ENCODE data around the gene MGRN1.
"Not testable (repeated sequence)": the region's sequence is repeated elsewhere in the genome, so short reads cannot be mapped to it uniquely, and the experiment has no call there.

The MGRN1 gene

GRCh38 chr16:4641895-4642294 is 17.3 kb downstream of the MGRN1 start:
- H3K9me3 Mint-ChIP-seq = no peaks in the 10 kb centered on the region
- H3K4me3 Mint-ChIP-seq = no peak overlapping the region
- CTCF ChIA-PET = interaction anchor here (1.3 to 1.4 kb wide), 2 partner anchors 9 to 18 kb away, joined by 3 to 4 read pairs; partner anchors contain the start of gene MGRN1
- no peaks in the 10 kb centered on the region for H3K27me3 Mint-ChIP-seq
- no peak overlapping the region for H3K27ac Mint-ChIP-seq
- H3K4me1 Mint-ChIP-seq = peaks cover 31% of the 10 kb centered on the region
- peaks cover 6% of the 10 kb centered on the region for H3K36me3 Mint-ChIP-seq
- DNase-seq = no peak

DNA sequence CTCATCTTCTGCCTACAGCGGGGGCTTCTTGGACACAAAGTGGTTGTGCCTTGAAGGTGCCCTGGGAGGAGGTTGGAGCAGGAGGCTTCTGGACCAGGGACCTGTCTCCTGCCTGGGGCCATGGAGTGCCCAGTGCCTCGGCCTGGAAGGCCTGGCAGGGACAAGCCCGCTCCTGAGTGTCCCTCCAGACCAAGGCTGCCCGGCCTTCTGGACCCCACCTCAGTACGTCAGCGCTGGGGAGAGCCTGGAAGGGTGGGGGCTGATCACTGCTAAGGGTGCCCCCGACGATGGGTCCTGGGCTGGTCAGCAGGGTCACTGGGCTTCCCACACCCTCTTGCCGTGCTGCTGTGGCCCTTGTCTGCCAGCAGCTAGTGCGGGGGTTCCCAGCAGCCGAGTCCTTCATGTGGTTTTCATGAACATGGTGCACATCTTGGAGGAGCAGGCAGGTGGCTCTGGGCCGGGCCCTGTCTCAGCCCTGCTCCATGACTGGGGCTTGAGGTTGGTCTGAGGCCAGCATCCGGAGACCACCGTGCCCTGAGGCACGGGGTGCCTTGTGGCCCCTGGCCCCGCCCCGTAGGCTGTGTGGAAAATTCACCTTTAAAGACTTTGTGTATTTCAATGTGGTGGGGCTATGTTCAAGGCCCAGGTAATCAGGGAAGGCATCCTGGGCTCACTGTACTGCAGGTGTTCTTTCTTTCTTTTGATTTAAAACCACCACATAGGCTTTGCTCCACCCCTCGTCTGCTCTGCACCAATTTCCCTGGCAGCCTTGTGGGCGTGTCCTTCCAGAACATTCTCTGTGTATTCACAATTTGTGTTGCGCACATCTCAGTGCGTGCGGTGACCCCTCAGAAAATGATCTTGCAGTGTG is 22.4 kb downstream of the MGRN1 start:
- peaks cover 46% of the 10 kb centered on the region for H3K4me1 Mint-ChIP-seq
- peaks cover 23% of the 10 kb centered on the region for H3K36me3 Mint-ChIP-seq
- CTCF ChIA-PET = interaction anchor here (1.1 to 1.4 kb wide), 2 partner anchors 22 to 23 kb away, joined by 3 read pairs; partner anchors contain the start of gene MGRN1
- H3K9me3 Mint-ChIP-seq = peaks cover 2% of the 10 kb centered on the region
- no peak overlapping the region for H3K4me3 Mint-ChIP-seq
- peaks cover 5% of the 10 kb centered on the region for H3K27me3 Mint-ChIP-seq
- H3K27ac Mint-ChIP-seq = peak overlapping the region; percentile 24
- peak; percentile 43 for DNase-seq

- peak overlapping the region; percentile 64 for H3K27ac Mint-ChIP-seq
- no peak overlapping the region for H3K4me3 Mint-ChIP-seq
- peaks cover 23% of the 10 kb centered on the region for H3K36me3 Mint-ChIP-seq
- H3K4me1 Mint-ChIP-seq = peaks cover 46% of the 10 kb centered on the region
- DNase-seq = no peak
- CTCF ChIA-PET = interaction anchor here (1.4 kb wide), 1 partner anchor 22 kb away, joined by 3 read pairs; no protein-coding TSS in a partner anchor
- peaks cover 5% of the 10 kb centered on the region for H3K27me3 Mint-ChIP-seq
- H3K9me3 Mint-ChIP-seq = peaks cover 2% of the 10 kb centered on the region
These were observed 23.0 kb downstream of the MGRN1 start for GRCh38 chr16:4647644-4647980.

GRCh38 chr16:4648917-4649316 is 24.3 kb downstream of the MGRN1 start:
- H3K4me1 Mint-ChIP-seq = peaks cover 42% of the 10 kb centered on the region
- CTCF ChIA-PET = interaction anchor here (1.8 to 2.8 kb wide), 3 partner anchors 11 to 33 kb away, joined by 8 to 15 read pairs (median 9); no protein-coding TSS in a partner anchor
- peak overlapping the region; percentile 26 for H3K4me3 Mint-ChIP-seq
- H3K9me3 Mint-ChIP-seq = peaks cover 2% of the 10 kb centered on the region
- peak overlapping the region; percentile 84 for H3K27ac Mint-ChIP-seq
- H3K27me3 Mint-ChIP-seq = peaks cover 5% of the 10 kb centered on the region
- peak; percentile 35 for DNase-seq
- peaks cover 27% of the 10 kb centered on the region for H3K36me3 Mint-ChIP-seq

DNA sequence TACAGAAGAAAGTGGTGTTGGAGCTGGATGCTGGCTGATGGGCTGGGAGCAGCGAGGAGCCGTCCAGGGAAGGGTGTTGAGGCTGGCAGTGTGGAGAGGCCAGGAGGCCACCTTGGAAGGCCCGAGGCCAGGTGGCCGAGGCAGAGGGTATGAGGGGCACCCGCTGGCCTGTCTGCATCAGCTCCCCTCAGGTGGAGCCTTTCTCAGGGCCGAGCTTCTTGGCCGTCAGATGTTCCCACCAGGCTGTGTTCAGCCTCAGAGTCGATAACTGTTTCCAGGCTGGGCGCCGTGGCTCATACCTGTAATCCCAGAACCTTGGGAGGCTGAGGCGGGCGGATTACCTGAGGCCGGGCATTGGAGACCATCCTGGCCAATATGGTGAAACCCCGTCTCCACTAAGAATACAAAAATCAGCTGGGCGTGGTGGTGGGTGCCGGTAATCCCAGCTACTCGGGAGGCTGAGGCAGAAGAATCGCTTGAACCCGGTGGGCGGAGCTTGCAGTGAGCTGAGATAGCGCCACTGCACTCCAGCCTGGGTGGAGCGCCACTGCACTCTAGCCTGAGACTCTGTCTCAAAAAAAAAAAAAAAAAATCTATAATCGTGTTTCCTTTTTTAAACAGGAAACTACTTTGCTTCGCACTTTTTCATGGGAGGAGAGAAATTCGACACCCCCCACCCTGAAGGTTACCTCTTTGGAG is 25.3 kb downstream of the MGRN1 start:
- peaks cover 42% of the 10 kb centered on the region for H3K4me1 Mint-ChIP-seq
- H3K9me3 Mint-ChIP-seq = peaks cover 2% of the 10 kb centered on the region
- no peak overlapping the region for H3K4me3 Mint-ChIP-seq
- DNase-seq = peak; percentile 55
- peak overlapping the region; percentile 73 for H3K27ac Mint-ChIP-seq
- peaks cover 5% of the 10 kb centered on the region for H3K27me3 Mint-ChIP-seq
- CTCF ChIA-PET = interaction anchor here (1.0 to 2.8 kb wide), 10 partner anchors 10 to 153 kb away, joined by 3 to 15 read pairs (median 4); partner anchors contain the start of genes MGRN1 and ROGDI
- H3K36me3 Mint-ChIP-seq = peaks cover 33% of the 10 kb centered on the region

DNA sequence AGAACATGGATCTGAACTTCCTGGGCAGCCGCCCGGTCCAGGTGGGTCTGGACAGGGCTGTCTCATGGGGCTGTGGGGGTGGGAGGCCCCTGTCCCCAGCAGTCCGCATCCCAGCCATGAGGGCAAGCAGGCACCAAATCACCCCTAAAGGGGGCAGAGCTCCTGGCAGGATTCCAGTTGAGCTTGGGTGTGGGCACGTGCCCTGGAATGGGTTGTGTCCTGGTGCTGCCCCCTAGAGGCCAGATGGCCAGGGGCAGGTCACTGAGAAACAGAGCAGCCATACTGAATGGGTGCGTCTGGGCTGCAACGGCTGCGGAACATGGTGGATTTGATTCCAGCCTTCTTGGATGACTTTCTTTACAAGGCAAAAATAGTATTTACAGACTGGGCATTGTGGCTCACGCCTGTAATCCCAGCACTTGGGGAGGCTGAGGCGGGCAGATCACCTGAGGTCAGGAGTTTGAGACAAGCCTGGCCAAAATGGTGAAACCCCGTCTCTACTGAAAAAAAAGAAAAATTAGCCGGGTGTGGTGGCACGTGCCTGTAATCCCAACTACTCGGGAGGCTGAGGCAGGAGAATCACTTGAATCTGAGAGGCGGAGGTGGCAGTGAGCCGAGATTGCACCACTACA is 25.9 kb downstream of the MGRN1 start:
- Mint-ChIP-seq H3K36me3 (peaks cover 34% of the 10 kb centered on the region), H3K27ac (peak overlapping the region; percentile 38), H3K4me1 (peaks cover 39% of the 10 kb centered on the region)
- not testable (repeated sequence) for H3K4me3 Mint-ChIP-seq, H3K27me3 Mint-ChIP-seq, H3K9me3 Mint-ChIP-seq
- CTCF ChIA-PET = interaction anchor here (1.0 to 2.8 kb wide), 11 partner anchors 8 to 152 kb away, joined by 3 to 15 read pairs (median 4); partner anchors contain the start of genes MGRN1 and ROGDI
- DNase-seq = peak; percentile 74

DNA sequence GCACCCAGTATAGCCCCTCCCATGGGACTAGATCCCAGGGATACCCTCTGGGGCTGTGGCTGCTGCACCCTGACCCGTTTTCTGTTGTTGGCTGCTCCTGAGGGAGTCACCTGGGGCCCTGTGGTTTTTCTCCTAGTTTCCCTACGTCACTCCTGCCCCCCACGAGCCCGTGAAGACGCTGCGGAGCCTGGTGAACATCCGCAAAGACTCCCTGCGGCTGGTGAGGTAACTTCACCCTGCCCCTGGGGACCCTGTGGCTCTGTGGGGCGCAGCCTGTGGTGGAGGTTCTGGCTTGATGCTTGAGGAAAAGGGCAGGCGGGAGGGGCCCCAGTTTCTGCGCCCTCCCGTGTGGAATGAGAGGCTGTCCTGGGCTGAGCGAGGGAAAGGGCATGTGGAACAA is 27.2 kb downstream of the MGRN1 start:
- Mint-ChIP-seq H3K4me3 (no peak overlapping the region), H3K27me3 (peaks cover 5% of the 10 kb centered on the region), H3K9me3 (peaks cover 2% of the 10 kb centered on the region), H3K36me3 (peaks cover 39% of the 10 kb centered on the region), H3K4me1 (peaks cover 32% of the 10 kb centered on the region), H3K27ac (no peak overlapping the region)
- no peak for DNase-seq
- CTCF ChIA-PET = interaction anchor here (1.4 to 2.8 kb wide), 2 partner anchors 8 to 10 kb away, joined by 4 to 15 read pairs; no protein-coding TSS in a partner anchor

- CTCF ChIA-PET = interaction anchor here (0.9 kb wide), 1 partner anchor 27 kb away, joined by 3 read pairs; no protein-coding TSS in a partner anchor
- H3K9me3 Mint-ChIP-seq = peaks cover 2% of the 10 kb centered on the region
- peaks cover 41% of the 10 kb centered on the region for H3K36me3 Mint-ChIP-seq
- peaks cover 5% of the 10 kb centered on the region for H3K27me3 Mint-ChIP-seq
- H3K4me1 Mint-ChIP-seq = peaks cover 25% of the 10 kb centered on the region
- no peak overlapping the region for H3K4me3 Mint-ChIP-seq
- no peak for DNase-seq
- no peak overlapping the region for H3K27ac Mint-ChIP-seq
These were observed 27.9 kb downstream of the MGRN1 start for GRCh38 chr16:4652561-4652960.

DNA sequence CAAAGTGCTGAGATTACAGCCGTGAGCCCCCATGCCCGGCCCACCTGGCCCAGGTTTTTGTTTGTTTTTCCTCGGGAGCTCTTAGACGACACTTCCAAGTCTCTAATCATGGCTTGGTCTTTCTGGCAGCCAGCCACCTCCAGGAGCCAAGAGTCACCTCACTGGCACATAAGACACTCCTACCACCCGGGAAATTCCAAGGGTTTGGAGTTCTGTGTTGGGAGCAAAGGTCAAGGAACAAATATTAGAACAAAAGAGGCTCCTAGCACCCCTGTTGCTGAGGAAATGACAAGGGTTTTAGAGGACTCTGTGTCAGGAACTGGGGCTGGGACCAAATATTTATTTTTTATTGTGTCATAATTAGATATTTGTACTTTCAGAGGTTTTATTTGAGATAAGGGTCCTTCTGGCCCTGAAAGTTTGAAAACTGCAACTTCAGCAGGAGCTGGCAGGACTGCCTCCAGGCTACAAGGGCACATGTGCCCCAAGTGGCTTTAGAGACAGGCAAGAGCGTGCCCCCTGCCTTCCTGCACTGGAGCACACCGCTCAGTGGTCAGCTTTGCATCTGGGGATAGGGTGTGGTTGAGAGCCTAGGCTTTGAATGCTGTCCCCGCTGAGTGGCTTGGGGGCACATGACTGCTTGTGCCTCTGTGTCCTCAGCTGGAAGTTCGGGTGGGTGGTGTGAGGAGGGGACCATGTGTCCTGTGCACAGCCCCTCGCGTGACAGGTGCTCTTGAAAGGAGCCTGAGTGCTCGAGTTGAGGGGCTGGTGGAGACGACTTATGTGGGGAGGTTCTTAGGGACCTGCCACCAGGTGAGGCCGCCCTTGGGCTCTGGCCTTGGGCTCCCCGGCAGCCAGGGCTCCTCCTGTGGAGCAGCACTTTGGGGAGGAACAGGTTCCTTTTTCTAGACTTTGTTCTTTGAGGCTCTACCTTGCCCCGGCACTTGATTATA is 29.7 kb downstream of the MGRN1 start:
- no peak for DNase-seq
- Mint-ChIP-seq H3K27ac (no peak overlapping the region), H3K4me1 (peaks cover 25% of the 10 kb centered on the region), H3K27me3 (no peaks in the 10 kb centered on the region), H3K4me3 (no peak overlapping the region), H3K36me3 (peaks cover 37% of the 10 kb centered on the region), H3K9me3 (no peaks in the 10 kb centered on the region)
- CTCF ChIA-PET = no interaction called here

- DNase-seq = no peak
These were observed 30.5 kb downstream of the MGRN1 start for GRCh38 chr16:4654964-4655590.

GRCh38 chr16:4655801-4656200 is 31.2 kb downstream of the MGRN1 start:
- H3K4me1 Mint-ChIP-seq = peaks cover 28% of the 10 kb centered on the region
- H3K27me3 Mint-ChIP-seq = no peaks in the 10 kb centered on the region
- H3K27ac Mint-ChIP-seq = no peak overlapping the region
- H3K9me3 Mint-ChIP-seq = no peaks in the 10 kb centered on the region
- CTCF ChIA-PET = no interaction called here
- H3K4me3 Mint-ChIP-seq = no peak overlapping the region
- DNase-seq = no peak
- peaks cover 28% of the 10 kb centered on the region for H3K36me3 Mint-ChIP-seq

More at GRCh38 chr16:4654964-4655590, 30.5 kb downstream of the MGRN1 start:
- H3K27me3 Mint-ChIP-seq = no peaks in the 10 kb centered on the region
- H3K4me3 Mint-ChIP-seq = no peak overlapping the region
- H3K36me3 Mint-ChIP-seq = peaks cover 35% of the 10 kb centered on the region
- no peaks in the 10 kb centered on the region for H3K9me3 Mint-ChIP-seq
- H3K27ac Mint-ChIP-seq = no peak overlapping the region
- CTCF ChIA-PET = no interaction called here
- peaks cover 27% of the 10 kb centered on the region for H3K4me1 Mint-ChIP-seq

- CTCF ChIA-PET = no interaction called here
- Mint-ChIP-seq H3K9me3 (no peaks in the 10 kb centered on the region), H3K4me1 (peaks cover 28% of the 10 kb centered on the region), H3K36me3 (peaks cover 25% of the 10 kb centered on the region), H3K4me3 (no peak overlapping the region), H3K27ac (no peak overlapping the region), H3K27me3 (no peaks in the 10 kb centered on the region)
- DNase-seq = no peak
These were observed 31.6 kb downstream of the MGRN1 start for GRCh38 chr16:4656221-4656620.

All from activated naive CD4-positive, alpha-beta T cell treated with anti-CD3 and anti-CD28 coated beads, Interleukin-2, amount 10 ng/mL, durations not matched to agents 7 days and 5 days (primary cell).